GM23248 (cell line): ENCODE data around the gene LILRB2. TPM values are rescaled to one million over a fixed set of nuclear protein-coding genes. Genes with fewer than 3 reads are reported as not detected.
A peak's percentile ranks its signal among the peaks of the same experiment; 100 is the strongest.

Experiments
- DNase-seq: peaks from one replicate; pipeline ENCODE4 v3.0.0-alpha.2; 2015
- H2AFZ ChIP-seq: fragments of 200-600 bp; sonication (generic); 2 replicates; pipeline ENCODE4 v1.6.1; 2016; ENCODE audit warnings: antibody characterized with exemption
- H3F3A ChIP-seq: fragments of 200-600 bp; sonication (generic); 2 replicates; pipeline ENCODE4 v1.6.1; 2016; ENCODE audit warnings: mild to moderate bottlenecking, antibody characterized with exemption, mixed run types; ENCODE audit not compliant: insufficient read depth
- H3K27ac ChIP-seq: fragments of 200-600 bp; sonication (generic); 2 replicates; pipeline ENCODE4 v1.5.1; 2016; ENCODE audit warnings: mild to moderate bottlenecking
- H3K27me3 ChIP-seq: fragments of 200-600 bp; sonication (generic); replicated peaks from 2 replicates; pipeline ENCODE4 v1.6.1; 2016; ENCODE audit warnings: mild to moderate bottlenecking; ENCODE audit not compliant: insufficient read depth
- H3K36me3 ChIP-seq: fragments of 200-600 bp; sonication (generic); 2 replicates; pipeline ENCODE4 v1.6.1; 2016; ENCODE audit warnings: low read depth, mild to moderate bottlenecking
- H3K4me1 ChIP-seq: fragments of 200-600 bp; sonication (generic); 2 replicates; pipeline ENCODE4 v1.6.1; 2016; ENCODE audit warnings: mild to moderate bottlenecking; ENCODE audit not compliant: insufficient read depth
- H3K4me2 ChIP-seq: fragments of 200-600 bp; sonication (generic); one replicate; pipeline ENCODE4 v1.6.1; 2016; ENCODE audit warnings: mild to moderate bottlenecking; ENCODE audit not compliant: unreplicated experiment
- H3K4me3 ChIP-seq: fragments of 200-600 bp; sonication (generic); 2 replicates; pipeline ENCODE4 v1.5.1; 2016; ENCODE audit warnings: mild to moderate bottlenecking
- H3K79me2 ChIP-seq: fragments of 200-600 bp; sonication (generic); 2 replicates; pipeline ENCODE4 v1.6.1; 2016; ENCODE audit warnings: mild to moderate bottlenecking; ENCODE audit not compliant: insufficient read depth
- H3K9ac ChIP-seq: fragments of 200-600 bp; sonication (generic); 2 replicates; pipeline ENCODE4 v1.6.1; 2016; ENCODE audit warnings: mild to moderate bottlenecking
- H3K9me2 ChIP-seq: fragments of 200-600 bp; sonication (generic); 2 replicates; pipeline ENCODE4 v1.6.1; 2016; ENCODE audit warnings: mixed run types, mild to moderate bottlenecking, moderate library complexity; ENCODE audit not compliant: insufficient read depth
- H3K9me3 ChIP-seq: fragments of 200-600 bp; sonication (generic); one replicate; pipeline ENCODE4 v1.6.1; 2017; ENCODE audit warnings: low read depth
- H4K20me1 ChIP-seq: fragments of 200-600 bp; sonication (generic); 2 replicates; pipeline ENCODE4 v1.6.0; 2016; ENCODE audit not compliant: insufficient read depth
- EZH2 ChIP-seq: fragments of 200-600 bp; sonication (generic); IDR thresholded peaks from 2 replicates; pipeline ENCODE4 v1.6.1; 2018; ENCODE audit warnings: antibody characterized with exemption, mild to moderate bottlenecking; ENCODE audit not compliant: insufficient read depth, poor library complexity, severe bottlenecking
- EZH2phosphoT487 ChIP-seq: fragments of 200-600 bp; sonication (generic); IDR thresholded peaks from 2 replicates; pipeline ENCODE4 v1.6.1; 2018; ENCODE audit warnings: antibody characterized with exemption, moderate library complexity, mild to moderate bottlenecking, low read depth; ENCODE audit not compliant: insufficient read depth
- WGBS, 2 experiments: methylation state at CpG; one replicate each; pipeline ENCODE4 v1.1.6; 2015 to 2017; ENCODE audit warnings: low lambda C conversion rate in 2 of 2, low coverage in 1 of 2; ENCODE audit errors: missing lambda C conversion rate in 2 of 2; 5-methylcytosine and 5-hydroxymethylcytosine counted together
- in situ Hi-C: fragments of 300-500 bp; cut with MboI; formaldehyde crosslinking; loops from 2 replicates; pipeline ENCODE4 v1.15.0; 2020
- polyA plus RNA-seq: library from polyadenylated mRNA; unstranded; fragments of >200 nt; fragmentation: Nextera tagmentation; extraction: Ambion mirVana; gene quantifications from 2 replicates; pipeline ENCODE4 v1.2.1, GENCODE V29; 2016
- total RNA-seq: library from RNA; depleted of rRNA; stranded (reverse); fragments of >200 nt; shearing (Covaris generic); gene quantifications from 2 replicates; pipeline ENCODE4 v1.2.3, GENCODE V29; 2014

The LILRB2 gene
- total and polyA plus RNA-seq, 2 experiments from 2014 or later, result not detected

DNA sequence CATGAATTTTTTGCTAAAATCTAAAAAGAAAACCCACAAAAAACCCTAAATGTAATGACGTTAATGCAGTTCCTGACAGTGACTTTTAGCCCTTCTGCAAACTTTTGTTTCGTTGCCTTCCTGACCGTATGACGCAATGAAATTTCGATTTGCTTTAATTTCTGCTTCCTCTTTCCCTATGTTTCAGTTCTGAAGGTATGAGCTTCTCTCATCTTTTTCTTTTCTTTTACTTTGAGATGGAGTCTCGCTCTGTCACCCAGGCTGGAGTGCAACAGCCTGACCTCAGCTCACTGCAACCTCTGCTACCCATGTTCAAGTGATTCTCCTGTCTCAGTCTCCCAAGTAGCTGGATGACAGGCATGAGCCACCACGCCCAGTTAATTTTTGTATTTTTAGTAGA, 38.1 kb upstream of the LILRB2 start:
- H3K4me1 ChIP-seq, result no peaks in the 10 kb centered on the region
- no peaks in the 10 kb centered on the region for H3K36me3 ChIP-seq
- in situ Hi-C loops, result no loop called here
- H3K9me2 ChIP-seq, result no peaks in the 10 kb centered on the region
- H3K4me2 ChIP-seq, result no peak overlapping the region
- WGBS, 2 experiments, result 41 to 46% methylated on average over 7 of the region's 7 CpGs
- H3K4me3 ChIP-seq, result no peak overlapping the region
- TF ChIP-seq EZH2phosphoT487 (no peak), EZH2 (no peak)
- DNase-seq, result no peak
- no peaks in the 10 kb centered on the region for H3K9me3 ChIP-seq
- H3K27me3 ChIP-seq, result no peaks in the 10 kb centered on the region; the same call in 1 of the 2 replicates
- no peak overlapping the region for H3K9ac ChIP-seq
- no peak overlapping the region for H3K27ac ChIP-seq
- H3K79me2 ChIP-seq, result no peaks in the 10 kb centered on the region
- no peaks in the 10 kb centered on the region for H3F3A ChIP-seq
- H2AFZ ChIP-seq, result no peak overlapping the region
- H4K20me1 ChIP-seq, result no peaks in the 10 kb centered on the region

- no peaks in the 10 kb centered on the region for H3K9me2 ChIP-seq
- no peaks in the 10 kb centered on the region for H4K20me1 ChIP-seq
- no peak overlapping the region for H3K9ac ChIP-seq
- no peak overlapping the region for H3K27ac ChIP-seq
- no peaks in the 10 kb centered on the region for H3K79me2 ChIP-seq
- H3K36me3 ChIP-seq, result no peaks in the 10 kb centered on the region
- no peak for TF ChIP-seq EZH2phosphoT487
- TF ChIP-seq EZH2, result no peak
- H2AFZ ChIP-seq, result no peak overlapping the region
- 76 to 80% methylated on average over 9 of the region's 9 CpGs for WGBS, 2 experiments
- no peak overlapping the region for H3K4me3 ChIP-seq
- no peaks in the 10 kb centered on the region; the same call in 1 of the 2 replicates for H3K27me3 ChIP-seq
- H3K4me1 ChIP-seq, result no peaks in the 10 kb centered on the region
- H3F3A ChIP-seq, result no peaks in the 10 kb centered on the region
- no peaks in the 10 kb centered on the region for H3K9me3 ChIP-seq
- DNase-seq, result no peak
- H3K4me2 ChIP-seq, result no peak overlapping the region
- in situ Hi-C loops, result no loop called here
Observed at GRCh38 chr19:54317965-54318240, 37.0 kb upstream of the LILRB2 start.

- TF ChIP-seq EZH2 (no peak), EZH2phosphoT487 (no peak)
- Histone ChIP-seq H3K4me2 (no peak overlapping the region), H3K4me1 (no peaks in the 10 kb centered on the region), H4K20me1 (no peaks in the 10 kb centered on the region), H3K27ac (no peak overlapping the region), H3K9me2 (no peaks in the 10 kb centered on the region), H3K4me3 (no peak overlapping the region), H3K9me3 (no peaks in the 10 kb centered on the region), H2AFZ (no peak overlapping the region), H3K79me2 (no peaks in the 10 kb centered on the region), H3K36me3 (no peaks in the 10 kb centered on the region), H3K9ac (no peak overlapping the region), H3F3A (no peaks in the 10 kb centered on the region), H3K27me3 (no peaks in the 10 kb centered on the region; the same call in 1 of the 2 replicates)
- no peak for DNase-seq
- WGBS, 2 experiments, result 59 to 63% methylated on average over 29 of the region's 29 CpGs
- in situ Hi-C loops, result no loop called here
Observed at GRCh38 chr19:54317108-54317964, 36.4 kb upstream of the LILRB2 start.

GRCh38 chr19:54316746-54317107, 35.8 kb upstream of the LILRB2 start:
- no peaks in the 10 kb centered on the region for H3K4me1 ChIP-seq
- 27 to 43% methylated on average over 10 to 11 of the region's 11 CpGs for WGBS, 2 experiments
- in situ Hi-C loops, result no loop called here

More at GRCh38 chr19:54316746-54317107, 35.8 kb upstream of the LILRB2 start:
- Histone ChIP-seq H3K79me2 (no peaks in the 10 kb centered on the region), H3K27ac (no peak overlapping the region), H3K36me3 (no peaks in the 10 kb centered on the region), H3K9ac (no peak overlapping the region), H3K9me3 (no peaks in the 10 kb centered on the region), H4K20me1 (no peaks in the 10 kb centered on the region), H3K27me3 (no peaks in the 10 kb centered on the region; the same call in 1 of the 2 replicates), H3K9me2 (no peaks in the 10 kb centered on the region), H3K4me3 (no peak overlapping the region), H2AFZ (no peak overlapping the region), H3F3A (no peaks in the 10 kb centered on the region), H3K4me2 (no peak overlapping the region)
- no peak for TF ChIP-seq EZH2phosphoT487
- no peak for TF ChIP-seq EZH2
- DNase-seq, result peak; percentile 5
